Measurements from ENCODE around the gene COL21A1.

The COL21A1 gene

GRCh38 chr6:56050530-56051201 is 196.7 kb downstream of the COL21A1 start:
- no peak for DNase-seq

DNA sequence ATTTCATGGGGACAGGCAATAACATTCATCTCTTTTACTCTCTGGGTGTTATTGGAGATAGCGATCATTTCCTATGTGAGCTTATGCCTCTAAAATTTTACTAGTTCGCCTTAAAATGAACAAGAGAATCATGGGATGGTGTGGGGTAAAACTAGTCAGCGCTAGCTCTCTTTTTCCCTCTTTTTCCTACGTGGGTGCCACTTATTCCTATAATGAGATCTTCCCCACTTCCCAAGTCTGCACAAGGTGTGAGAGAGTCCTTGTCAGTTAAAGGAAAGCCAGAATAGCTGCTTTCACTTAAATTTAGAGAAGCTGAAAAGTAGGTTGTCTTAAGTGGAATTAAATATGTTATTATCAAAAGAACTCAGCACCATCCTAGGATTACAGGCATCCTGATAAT is 198.8 kb downstream of the COL21A1 start:
- DNase-seq, result no peak

- DNase-seq, result no peak
Measured at GRCh38 chr6:56047931-56048540, 199.3 kb downstream of the COL21A1 start.

GRCh38 chr6:56046576-56046975 is 200.8 kb downstream of the COL21A1 start:
- DNase-seq, result no peak

- peak in 1 of 56 donors; percentile 0 for DNase-seq
Measured at GRCh38 chr6:56043761-56044160, 203.6 kb downstream of the COL21A1 start.

DNA sequence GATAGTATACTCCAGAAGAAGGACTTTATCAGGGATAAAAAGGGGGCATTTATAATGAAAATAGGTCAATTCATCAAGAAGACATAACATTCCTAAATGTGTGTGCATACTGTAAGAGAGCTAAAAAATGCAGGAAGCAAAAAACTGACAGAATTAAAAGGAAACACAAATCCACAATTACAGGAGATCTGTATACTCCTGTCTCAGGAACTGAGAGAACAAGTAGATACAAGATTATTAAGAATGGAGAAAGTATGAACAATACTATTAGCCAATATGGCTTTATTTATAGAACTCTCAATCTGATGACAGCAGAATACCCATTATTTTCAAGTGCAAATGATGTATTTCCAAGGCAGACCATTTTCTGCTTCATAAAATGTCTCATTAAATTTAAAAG is 204.3 kb downstream of the COL21A1 start:
- no peak for DNase-seq

- no peak for DNase-seq
Measured at GRCh38 chr6:56041591-56041990, 205.8 kb downstream of the COL21A1 start.

- DNase-seq, result no peak
Measured at GRCh38 chr6:56040889-56041301, 206.5 kb downstream of the COL21A1 start.

- no peak for DNase-seq
Measured at GRCh38 chr6:56040223-56040622, 207.2 kb downstream of the COL21A1 start.

DNA sequence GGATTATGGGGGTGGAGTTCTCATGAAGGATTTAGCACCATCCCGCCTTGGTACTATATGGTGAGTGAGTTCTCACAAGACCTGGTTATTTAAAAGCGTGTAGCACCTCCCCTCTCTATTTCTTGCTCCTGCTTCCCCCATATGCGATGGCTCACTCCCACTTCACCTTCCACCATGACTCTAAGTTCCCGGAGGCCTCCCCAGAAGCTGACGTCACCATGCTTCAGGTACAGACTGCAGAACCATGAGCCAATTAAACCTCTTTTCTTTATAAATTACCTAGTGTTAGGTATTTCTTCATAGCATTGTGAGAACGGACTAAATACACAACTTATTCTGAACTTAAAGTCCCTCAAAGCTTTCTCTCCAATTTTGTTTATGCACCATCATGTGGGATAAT is 208.6 kb downstream of the COL21A1 start:
- no peak for DNase-seq

DNA sequence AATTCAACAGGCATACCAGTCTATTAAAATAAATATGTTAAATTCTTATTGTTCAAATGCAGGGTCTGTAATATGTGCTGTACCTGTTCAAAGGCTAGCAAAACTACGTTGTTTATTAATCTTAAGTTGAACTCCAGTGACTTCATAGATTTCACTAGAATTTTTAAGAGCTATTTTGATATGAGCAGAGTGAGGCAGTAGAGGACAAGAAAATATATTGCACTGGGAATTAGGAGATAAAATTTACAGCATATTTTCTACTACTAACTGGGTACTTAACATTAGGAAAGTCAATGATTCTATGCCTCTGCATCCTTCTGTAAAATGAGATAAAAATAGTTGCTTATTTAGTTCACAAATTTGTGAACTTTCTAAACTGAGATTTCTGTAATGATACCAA is 209.8 kb downstream of the COL21A1 start:
- DNase-seq, result no peak

DNA sequence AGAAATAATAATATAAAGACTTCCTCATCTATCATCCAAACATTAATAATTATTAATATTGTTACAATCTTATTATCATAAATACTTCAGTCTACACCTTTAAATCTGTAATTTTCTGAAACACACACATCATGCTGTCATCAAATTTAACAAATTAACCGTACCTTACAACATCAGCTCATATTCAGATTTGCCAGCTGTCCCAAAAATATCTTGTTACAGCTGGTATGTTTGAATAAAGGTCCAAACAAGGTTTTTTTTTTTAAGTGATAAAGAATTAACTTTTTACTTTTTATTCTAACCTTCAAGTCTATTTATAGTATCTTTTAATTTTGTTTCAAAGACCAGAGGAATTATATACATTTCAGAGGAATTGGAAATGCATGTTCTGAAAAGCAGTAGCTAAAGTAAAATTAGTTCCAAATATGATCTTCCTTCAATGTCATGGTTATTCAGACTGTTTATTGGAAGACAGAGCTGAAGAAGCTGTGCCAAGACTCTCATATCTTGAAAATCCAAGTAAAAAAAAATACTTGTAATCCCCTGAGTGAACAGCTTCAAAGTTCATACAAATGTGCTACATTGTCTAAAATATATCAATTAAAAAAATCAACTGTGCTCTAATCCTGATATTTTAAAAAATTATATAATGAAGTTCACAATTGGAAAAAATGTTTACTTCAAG is 210.3 kb downstream of the COL21A1 start:
- no peak for DNase-seq

- no peak for DNase-seq
Measured at GRCh38 chr6:56033401-56033800, 214.0 kb downstream of the COL21A1 start.

GRCh38 chr6:56032715-56033260 is 214.6 kb downstream of the COL21A1 start:
- DNase-seq, result no peak

GRCh38 chr6:56027865-56028264 is 219.5 kb downstream of the COL21A1 start:
- no peak for DNase-seq

GRCh38 chr6:56026455-56027180 is 220.8 kb downstream of the COL21A1 start:
- DNase-seq, result no peak

- no peak for DNase-seq
Measured at GRCh38 chr6:56025795-56026194, 221.6 kb downstream of the COL21A1 start.

- DNase-seq, result no peak
Measured at GRCh38 chr6:56024931-56025330, 222.4 kb downstream of the COL21A1 start.

DNA sequence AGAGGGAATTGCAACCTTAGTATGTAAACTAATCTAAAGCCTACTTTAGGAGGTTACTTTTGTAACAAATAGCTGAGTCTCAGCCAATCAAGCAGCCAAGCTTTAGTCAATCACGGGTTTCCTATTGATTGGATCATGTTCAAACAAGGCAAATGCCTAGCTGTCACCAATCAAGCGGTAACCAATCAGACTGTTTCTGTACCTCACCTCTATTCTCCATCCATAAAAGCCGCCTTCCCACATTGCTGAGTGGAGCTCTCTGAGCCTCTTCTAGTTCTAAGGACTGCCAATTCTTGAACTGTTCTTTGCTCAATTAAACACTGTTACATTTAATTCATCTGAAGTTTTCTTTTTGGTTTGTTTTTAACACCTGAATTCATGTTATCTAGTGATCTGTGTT is 223.6 kb downstream of the COL21A1 start:
- no peak for DNase-seq

- DNase-seq, result no peak
Measured at GRCh38 chr6:56022678-56023077, 224.7 kb downstream of the COL21A1 start.

GRCh38 chr6:56021943-56022342 is 225.4 kb downstream of the COL21A1 start:
- DNase-seq, result no peak

DNA sequence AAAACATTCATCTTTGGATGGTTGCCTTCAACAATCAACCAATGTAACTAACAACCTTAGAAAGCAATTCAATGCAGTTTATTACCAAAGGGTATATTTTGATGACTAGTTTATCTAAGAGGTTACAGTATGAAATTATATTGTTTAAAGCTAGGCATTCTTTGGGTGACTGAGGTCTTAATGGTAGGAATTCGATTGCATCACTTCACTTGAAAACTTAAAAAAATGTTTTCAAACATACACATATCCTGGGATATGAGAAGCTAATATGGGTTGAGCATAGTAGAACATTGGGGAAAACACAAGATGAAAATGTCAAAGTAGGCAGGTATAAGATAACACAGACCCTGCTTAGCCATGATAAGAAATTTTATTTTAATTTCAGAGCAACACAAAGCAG is 227.4 kb downstream of the COL21A1 start:
- DNase-seq, result no peak
